Mucosa of stomach (tissue), 1 donor: ENCODE results near the gene MRPL49.
A peak's percentile ranks its signal among the peaks of the same experiment; 100 is the strongest.

Experiments used
- H3K27me3 ChIP-seq: one replicate; pipeline ENCODE4 v1.7.0; 2013; ENCODE audit warnings: mild to moderate bottlenecking, low read length; ENCODE audit not compliant: control insufficient read depth, insufficient read depth
- H3K36me3 ChIP-seq: one replicate; pipeline ENCODE4 v1.7.0; 2013; ENCODE audit warnings: low read length; ENCODE audit not compliant: control insufficient read depth, insufficient read depth
- H3K4me1 ChIP-seq: one replicate; pipeline ENCODE4 v1.7.0; 2013; ENCODE audit warnings: mild to moderate bottlenecking, low read length; ENCODE audit not compliant: control insufficient read depth, insufficient read depth
- H3K4me3 ChIP-seq: one replicate; pipeline ENCODE4 v1.7.0; 2013; ENCODE audit warnings: low read length
- H3K9ac ChIP-seq: one replicate; pipeline ENCODE4 v1.7.0; 2013; ENCODE audit warnings: mild to moderate bottlenecking, low read length, moderate library complexity
- H3K9me3 ChIP-seq: one replicate; pipeline ENCODE4 v1.7.0; 2013; ENCODE audit warnings: mild to moderate bottlenecking, low read length, moderate library complexity; ENCODE audit not compliant: control insufficient read depth
- donor health status: Pancreatic carcinoma.

Gene MRPL49

DNA sequence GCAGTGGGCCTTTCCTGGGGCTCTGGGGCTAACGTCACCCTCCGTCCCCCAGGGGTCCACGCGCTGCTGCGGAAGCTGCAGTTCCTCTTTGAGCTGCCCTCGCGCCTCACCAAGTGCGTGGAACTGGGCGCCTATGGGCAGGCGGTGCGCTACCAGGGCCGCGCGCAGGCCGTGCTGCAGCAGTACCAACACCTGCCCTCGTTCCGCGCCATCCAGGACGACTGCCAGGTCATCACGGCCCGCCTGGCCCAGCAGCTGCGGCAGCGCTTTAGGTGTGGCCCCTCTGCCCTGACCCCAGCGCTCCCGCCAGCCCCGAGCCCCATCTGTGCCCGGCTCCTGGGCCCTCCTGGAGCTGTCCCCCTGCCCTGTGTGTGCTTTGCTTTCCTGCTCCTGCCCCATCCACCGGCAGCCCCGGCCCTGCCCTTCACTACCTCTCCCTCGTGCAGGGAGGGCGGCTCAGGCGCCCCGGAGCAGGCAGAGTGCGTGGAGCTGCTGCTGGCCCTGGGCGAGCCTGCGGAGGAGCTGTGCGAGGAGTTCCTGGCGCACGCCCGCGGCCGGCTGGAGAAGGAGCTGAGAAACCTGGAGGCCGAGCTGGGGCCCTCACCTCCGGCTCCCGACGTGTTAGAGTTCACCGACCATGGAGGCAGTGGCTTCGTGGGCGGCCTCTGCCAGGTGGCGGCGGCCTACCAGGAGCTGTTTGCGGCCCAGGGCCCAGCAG, 14.2 kb upstream of the MRPL49 start:
- Histone ChIP-seq H3K4me1 (peaks cover 28% of the 10 kb centered on the region), H3K27me3 (no peaks in the 10 kb centered on the region), H3K9me3 (no peaks in the 10 kb centered on the region), H3K4me3 (no peak overlapping the region), H3K9ac (no peak overlapping the region), H3K36me3 (no peaks in the 10 kb centered on the region)

DNA sequence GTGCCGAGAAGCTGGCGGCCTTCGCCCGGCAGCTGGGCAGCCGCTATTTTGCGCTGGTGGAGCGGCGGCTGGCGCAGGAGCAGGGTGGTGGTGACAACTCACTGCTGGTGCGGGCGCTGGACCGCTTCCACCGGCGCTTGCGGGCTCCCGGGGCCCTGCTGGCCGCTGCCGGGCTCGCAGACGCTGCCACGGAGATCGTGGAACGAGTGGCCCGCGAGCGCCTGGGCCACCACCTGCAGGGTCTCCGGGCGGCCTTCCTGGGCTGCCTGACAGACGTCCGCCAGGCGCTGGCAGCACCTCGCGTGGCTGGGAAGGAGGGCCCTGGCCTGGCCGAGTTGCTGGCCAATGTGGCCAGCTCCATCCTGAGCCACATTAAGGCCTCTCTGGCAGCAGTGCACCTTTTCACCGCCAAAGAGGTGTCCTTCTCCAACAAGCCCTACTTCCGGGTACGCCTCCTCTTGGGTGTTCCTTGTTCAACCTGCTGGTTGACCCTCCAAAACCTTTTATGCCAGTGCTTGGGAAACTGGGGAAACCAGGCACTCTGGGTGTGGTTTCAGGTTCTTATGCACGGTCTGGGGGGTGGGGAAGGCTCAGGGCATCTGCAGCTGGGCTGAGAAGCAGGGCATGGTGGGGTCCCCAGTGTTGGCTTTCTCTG, 13.5 kb upstream of the MRPL49 start:
- Histone ChIP-seq H3K9me3 (no peaks in the 10 kb centered on the region), H3K36me3 (no peaks in the 10 kb centered on the region), H3K4me3 (no peak overlapping the region), H3K4me1 (peaks cover 35% of the 10 kb centered on the region), H3K9ac (no peak overlapping the region), H3K27me3 (no peaks in the 10 kb centered on the region)

DNA sequence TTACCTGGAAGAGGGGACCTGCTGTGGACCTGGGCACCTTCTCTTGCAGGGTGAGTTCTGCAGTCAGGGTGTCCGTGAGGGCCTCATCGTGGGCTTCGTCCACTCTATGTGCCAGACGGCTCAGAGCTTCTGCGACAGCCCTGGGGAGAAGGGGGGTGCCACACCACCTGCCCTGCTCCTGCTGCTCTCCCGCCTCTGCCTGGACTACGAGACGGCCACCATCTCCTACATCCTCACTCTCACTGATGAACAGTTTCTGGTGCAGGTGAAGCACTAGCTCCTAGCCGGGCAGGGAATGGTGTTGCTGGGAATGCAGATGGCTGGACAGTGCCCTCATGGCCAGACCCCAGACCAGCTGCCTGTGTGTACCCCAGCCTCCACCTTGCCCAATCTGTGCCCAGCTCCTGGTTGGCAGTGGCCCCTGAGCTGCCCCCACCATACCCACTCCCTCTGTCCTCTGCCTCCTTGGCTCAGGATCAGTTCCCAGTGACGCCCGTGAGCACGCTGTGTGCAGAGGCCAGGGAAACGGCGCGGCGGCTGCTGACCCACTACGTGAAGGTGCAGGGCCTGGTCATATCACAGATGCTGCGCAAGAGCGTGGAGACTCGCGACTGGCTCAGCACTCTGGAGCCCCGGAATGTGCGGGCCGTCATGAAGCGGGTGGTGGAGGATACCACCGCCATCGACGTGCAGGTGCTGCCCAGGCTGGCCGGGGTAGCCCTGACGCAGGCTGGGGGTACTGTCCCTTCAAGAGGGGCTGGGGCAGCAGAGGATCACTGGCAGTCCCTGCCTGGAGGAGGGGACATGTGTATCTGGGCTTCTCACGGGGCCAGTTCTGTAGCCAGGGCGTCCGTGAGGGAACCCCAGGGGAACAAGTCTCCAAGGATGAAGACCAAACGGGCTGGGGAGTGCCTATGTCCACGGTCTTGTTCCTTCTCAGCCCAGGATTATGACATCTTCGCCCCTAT, 12.6 kb upstream of the MRPL49 start:
- Histone ChIP-seq H3K27me3 (no peaks in the 10 kb centered on the region), H3K9ac (no peak overlapping the region), H3K36me3 (no peaks in the 10 kb centered on the region), H3K4me3 (no peak overlapping the region), H3K4me1 (peaks cover 34% of the 10 kb centered on the region), H3K9me3 (no peaks in the 10 kb centered on the region)

DNA sequence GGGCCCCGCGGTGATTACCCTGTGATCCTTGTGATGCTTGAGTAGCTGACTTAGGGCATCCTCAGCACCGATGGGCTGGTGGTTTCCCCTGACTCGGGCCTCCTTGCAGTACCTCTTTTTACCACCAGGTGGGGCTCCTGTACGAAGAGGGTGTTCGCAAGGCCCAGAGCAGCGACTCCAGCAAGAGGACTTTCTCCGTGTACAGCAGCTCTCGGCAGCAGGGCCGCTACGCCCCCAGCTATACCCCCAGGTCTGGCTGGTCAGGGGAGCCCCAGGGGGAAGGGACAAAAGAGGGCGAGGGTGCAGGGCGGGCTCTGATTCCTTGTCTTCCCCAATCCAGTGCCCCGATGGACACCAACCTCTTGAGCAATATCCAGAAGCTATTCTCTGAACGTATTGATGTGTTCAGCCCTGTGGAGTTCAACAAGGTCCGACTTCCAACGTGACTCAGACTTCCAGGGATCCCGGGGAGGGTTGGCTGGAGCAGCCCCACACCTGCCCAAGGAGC, 11.7 kb upstream of the MRPL49 start:
- Histone ChIP-seq H3K9ac (no peak overlapping the region), H3K9me3 (no peaks in the 10 kb centered on the region), H3K36me3 (no peaks in the 10 kb centered on the region), H3K27me3 (no peaks in the 10 kb centered on the region), H3K4me3 (no peak overlapping the region), H3K4me1 (peaks cover 36% of the 10 kb centered on the region)

DNA sequence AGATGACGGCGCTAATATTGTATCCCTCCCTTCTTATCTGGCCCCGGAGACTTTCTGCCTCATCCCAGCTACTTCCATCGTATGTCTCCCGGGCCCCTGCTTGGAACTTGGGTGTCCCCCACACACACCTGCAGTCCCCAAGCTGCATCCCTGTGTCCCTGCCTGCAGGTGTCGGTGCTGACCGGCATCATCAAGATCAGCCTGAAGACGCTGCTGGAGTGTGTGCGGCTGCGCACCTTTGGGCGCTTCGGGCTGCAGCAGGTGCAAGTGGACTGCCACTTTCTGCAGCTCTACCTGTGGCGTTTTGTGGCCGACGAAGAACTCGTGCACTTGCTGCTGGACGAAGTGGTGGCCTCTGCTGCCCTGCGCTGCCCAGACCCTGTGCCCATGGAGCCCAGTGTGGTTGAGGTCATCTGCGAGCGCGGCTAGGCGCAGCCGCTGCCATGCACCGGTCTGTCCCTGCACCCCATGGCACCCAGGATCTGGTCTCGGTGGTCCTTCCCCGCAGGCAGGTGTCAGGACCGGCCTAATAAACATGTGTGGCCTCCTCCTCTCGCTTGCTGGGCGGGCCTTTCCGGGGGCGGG, 10.9 kb upstream of the MRPL49 start:
- Histone ChIP-seq H3K4me3 (no peak overlapping the region), H3K9ac (no peak overlapping the region), H3K36me3 (no peaks in the 10 kb centered on the region), H3K27me3 (no peaks in the 10 kb centered on the region), H3K9me3 (no peaks in the 10 kb centered on the region), H3K4me1 (peaks cover 44% of the 10 kb centered on the region)

DNA sequence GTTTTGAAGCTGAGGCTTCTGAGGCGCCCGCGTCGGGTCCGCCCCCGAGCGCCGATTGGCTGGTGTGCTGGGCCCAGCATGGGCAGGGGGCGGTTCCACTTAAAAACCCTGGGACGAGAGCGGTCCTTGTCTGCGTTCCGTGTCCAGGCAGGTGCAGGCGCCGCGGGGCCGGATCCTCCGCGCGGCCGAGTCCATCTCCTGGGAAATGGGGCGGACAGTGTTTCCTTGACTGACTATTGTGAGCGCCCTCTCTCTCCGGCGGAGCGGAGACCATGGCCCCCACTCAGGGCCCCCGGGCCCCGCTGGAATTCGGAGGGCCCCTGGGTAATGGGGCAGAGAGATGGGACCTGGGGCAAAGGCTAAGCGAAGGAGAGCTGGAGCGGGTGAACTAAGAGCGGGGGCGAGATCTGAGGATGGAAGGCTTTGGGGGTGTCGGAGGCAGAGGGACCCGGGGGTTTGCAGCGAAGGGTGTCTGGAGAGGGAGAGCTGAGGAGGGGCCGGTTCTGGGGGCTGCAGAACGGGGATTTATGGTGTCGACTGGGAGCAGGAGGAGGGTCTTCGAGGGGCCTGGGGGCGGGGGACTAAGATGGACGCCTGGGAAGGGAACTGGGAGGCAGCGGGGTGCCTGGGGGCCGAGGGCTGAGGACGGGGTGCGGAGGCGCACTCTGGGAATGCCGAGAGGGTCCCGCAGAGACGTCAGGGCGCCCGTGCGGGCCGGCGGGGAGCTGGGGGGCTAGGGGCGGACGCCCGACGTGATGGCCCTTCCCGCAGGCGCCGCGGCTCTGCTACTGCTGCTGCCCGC, 10.2 kb upstream of the MRPL49 start, which contains the start of gene TM7SF2:
TM7SF2 (plus strand) TSS at position 129 of the 802 bp plus-strand sequence; CDS start at position 273, 144 bp downstream.
- H3K36me3 ChIP-seq: no peaks in the 10 kb centered on the region
- H3K9ac ChIP-seq: peak within 1 kb of the TSS; percentile 68
- H3K9me3 ChIP-seq: no peaks in the 10 kb centered on the region
- H3K4me1 ChIP-seq: peaks cover 51% of the 10 kb centered on the region
- H3K4me3 ChIP-seq: peak within 1 kb of the TSS; percentile 74
- no peaks in the 10 kb centered on the region for H3K27me3 ChIP-seq

DNA sequence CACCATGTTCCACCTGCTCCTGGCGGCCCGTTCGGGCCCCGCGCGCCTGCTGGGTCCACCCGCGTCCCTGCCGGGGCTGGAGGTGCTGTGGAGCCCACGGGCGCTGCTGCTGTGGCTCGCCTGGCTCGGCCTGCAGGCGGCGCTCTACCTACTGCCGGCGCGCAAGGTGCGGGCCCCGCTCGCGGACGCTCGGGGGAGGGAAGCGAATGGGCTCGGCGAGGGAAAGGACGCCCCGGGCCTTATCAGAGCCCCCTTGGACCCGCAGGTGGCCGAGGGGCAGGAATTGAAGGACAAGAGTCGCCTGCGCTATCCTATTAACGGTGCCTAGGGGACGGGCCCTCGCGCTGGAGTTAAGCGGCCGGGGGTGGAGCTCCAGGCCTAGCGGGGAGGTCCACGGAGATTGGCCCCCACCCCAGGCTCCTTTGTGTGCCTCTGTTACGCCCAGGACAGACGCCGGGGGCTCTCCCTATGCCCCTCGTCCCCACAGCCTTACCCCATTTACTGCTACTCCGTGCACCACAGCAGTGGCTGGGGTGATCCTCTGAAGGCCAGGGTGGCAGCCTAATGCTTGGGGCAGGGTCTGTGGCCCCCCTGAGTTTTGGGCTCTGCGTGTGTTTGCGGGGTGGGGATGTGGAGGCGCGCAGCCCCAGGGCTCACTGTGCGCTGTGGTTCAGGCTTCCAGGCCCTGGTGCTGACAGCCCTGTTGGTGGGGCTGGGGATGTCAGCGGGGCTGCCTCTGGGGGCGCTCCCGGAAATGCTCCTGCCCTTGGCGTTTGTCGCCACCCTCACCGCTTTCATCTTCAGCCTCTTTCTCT, 9.4 kb upstream of the MRPL49 start:
- H3K36me3 ChIP-seq: peaks cover under 1% of the 10 kb centered on the region
- H3K27me3 ChIP-seq: no peaks in the 10 kb centered on the region
- no peaks in the 10 kb centered on the region for H3K9me3 ChIP-seq
- H3K4me1 ChIP-seq: peaks cover 51% of the 10 kb centered on the region
- H3K9ac ChIP-seq: peak overlapping the region; percentile 68
- H3K4me3 ChIP-seq: peak overlapping the region; percentile 74

DNA sequence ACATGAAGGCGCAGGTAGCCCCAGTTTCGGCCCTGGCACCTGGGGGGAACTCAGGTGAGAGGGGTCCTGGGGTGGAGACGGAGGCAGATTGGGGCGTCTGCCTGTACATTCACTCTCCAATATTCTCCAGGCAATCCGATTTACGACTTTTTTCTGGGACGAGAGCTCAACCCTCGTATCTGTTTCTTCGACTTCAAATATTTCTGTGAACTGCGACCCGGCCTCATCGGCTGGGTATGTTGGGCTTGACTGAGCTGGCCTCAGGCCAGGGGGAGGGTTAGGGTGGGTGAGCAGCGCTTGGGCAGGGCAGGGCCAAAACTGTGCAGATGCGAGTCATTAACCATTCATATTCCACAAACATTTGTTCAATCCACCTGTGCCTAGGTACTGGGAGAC, 8.8 kb upstream of the MRPL49 start:
- Histone ChIP-seq H3K9me3 (no peaks in the 10 kb centered on the region), H3K27me3 (no peaks in the 10 kb centered on the region), H3K36me3 (peaks cover 7% of the 10 kb centered on the region), H3K4me1 (peaks cover 51% of the 10 kb centered on the region), H3K9ac (peak overlapping the region; percentile 68), H3K4me3 (no peak overlapping the region)

DNA sequence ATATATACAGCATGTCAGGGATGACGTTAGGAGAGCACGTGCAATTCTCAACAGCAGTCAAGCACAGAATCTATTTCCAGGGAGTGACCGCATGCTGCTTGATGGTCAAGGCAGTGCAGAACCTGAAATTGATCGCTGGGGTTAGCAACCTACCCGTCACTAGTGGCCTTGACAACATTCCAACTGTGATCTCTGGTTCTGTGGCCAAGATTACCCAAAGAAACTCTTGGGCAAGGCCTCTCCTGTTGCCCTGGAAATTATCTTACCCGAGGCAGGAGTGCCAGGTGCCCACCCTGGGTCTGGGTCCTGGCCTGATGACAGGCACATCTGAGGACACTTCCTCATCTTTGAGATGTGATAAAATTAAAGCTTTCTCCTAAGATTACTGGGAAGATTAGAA, 8.3 kb upstream of the MRPL49 start:
- H3K9me3 ChIP-seq: no peaks in the 10 kb centered on the region
- H3K27me3 ChIP-seq: no peaks in the 10 kb centered on the region
- H3K36me3 ChIP-seq: peaks cover 12% of the 10 kb centered on the region
- no peak overlapping the region for H3K4me3 ChIP-seq
- peaks cover 51% of the 10 kb centered on the region for H3K4me1 ChIP-seq
- H3K9ac ChIP-seq: no peak overlapping the region

DNA sequence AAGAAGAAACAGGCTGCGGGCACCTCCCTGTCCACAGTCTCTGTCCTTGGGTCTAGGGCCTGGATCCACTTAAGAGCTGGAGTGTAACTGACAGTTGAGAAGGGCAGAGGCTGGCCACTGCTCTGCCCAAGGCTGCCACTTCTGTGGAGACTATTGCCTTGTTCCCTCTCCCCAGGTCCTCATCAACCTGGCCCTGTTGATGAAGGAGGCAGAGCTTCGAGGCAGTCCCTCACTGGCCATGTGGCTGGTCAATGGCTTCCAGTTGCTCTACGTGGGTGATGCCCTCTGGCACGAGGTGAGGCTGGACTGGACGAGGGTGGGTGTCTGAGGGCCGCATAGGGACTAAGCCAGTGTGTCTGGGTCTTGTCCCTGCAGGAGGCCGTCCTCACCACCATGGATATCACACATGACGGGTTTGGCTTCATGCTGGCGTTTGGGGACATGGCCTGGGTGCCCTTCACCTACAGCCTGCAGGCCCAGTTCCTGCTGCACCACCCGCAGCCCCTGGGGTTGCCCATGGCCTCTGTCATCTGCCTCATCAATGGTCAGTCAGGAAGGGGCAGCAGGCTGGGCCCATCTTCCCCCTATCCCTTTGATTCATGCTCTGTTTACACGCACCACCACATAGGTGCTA, 7.5 kb upstream of the MRPL49 start:
- no peaks in the 10 kb centered on the region for H3K27me3 ChIP-seq
- peaks cover 51% of the 10 kb centered on the region for H3K4me1 ChIP-seq
- peaks cover 14% of the 10 kb centered on the region for H3K36me3 ChIP-seq
- H3K9ac ChIP-seq: no peak overlapping the region
- no peak overlapping the region for H3K4me3 ChIP-seq
- no peaks in the 10 kb centered on the region for H3K9me3 ChIP-seq
